Measurements from ENCODE around the gene GLTPD2.

GRCh38 chr17:4780325-4780955, 8.3 kb upstream of the GLTPD2 start:
- TF ChIP-seq, protein P1, sequence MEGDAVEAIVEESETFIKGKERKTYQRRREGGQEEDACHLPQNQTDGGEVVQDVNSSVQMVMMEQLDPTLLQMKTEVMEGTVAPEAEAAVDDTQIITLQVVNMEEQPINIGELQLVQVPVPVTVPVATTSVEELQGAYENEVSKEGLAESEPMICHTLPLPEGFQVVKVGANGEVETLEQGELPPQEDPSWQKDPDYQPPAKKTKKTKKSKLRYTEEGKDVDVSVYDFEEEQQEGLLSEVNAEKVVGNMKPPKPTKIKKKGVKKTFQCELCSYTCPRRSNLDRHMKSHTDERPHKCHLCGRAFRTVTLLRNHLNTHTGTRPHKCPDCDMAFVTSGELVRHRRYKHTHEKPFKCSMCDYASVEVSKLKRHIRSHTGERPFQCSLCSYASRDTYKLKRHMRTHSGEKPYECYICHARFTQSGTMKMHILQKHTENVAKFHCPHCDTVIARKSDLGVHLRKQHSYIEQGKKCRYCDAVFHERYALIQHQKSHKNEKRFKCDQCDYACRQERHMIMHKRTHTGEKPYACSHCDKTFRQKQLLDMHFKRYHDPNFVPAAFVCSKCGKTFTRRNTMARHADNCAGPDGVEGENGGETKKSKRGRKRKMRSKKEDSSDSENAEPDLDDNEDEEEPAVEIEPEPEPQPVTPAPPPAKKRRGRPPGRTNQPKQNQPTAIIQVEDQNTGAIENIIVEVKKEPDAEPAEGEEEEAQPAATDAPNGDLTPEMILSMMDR (IDR thresholded peaks at IDR 0.05): no peak
- TF ChIP-seq POLR2A (IDR thresholded peaks at IDR 0.05) (no peak), EP300 (IDR thresholded peaks at IDR 0.05) (no peak)
